Breast epithelium (tissue), 4 donors: ENCODE measurements around the gene ACOX2. TPM values are rescaled to one million over a fixed set of nuclear protein-coding genes. Genes with fewer than 3 reads are reported as not detected.

Experiments used
- DNase-seq, 2 donors: peaks; one replicate each; pipeline ENCODE4 v3.0.0-alpha.2; 2019; ENCODE audit warnings: low spot score in 2 of 2
- H3K27ac ChIP-seq, 2 donors: fragments of 200-600 bp; sonication (generic) in 1 of 2; one replicate each; pipeline ENCODE4 v1.5.1; 2016 to 2019; ENCODE audit warnings: mild to moderate bottlenecking in 1 of 2
- H3K27me3 ChIP-seq, 2 donors: fragments of 200-600 bp; sonication (generic) in 1 of 2; one replicate each; pipeline versions ENCODE4 v1.5.1 to v1.6.0; 2017 to 2019; ENCODE audit warnings: control low read depth in 1 of 2, mild to moderate bottlenecking in 1 of 2
- H3K36me3 ChIP-seq: fragments of 200-600 bp; one replicate; pipeline ENCODE4 v1.5.1; 2019
- H3K4me1 ChIP-seq, 2 donors: fragments of 200-600 bp; sonication (generic); one replicate each; pipeline ENCODE4 v1.5.1; 2016 to 2019; ENCODE audit warnings: control low read depth in 1 of 2
- H3K4me3 ChIP-seq, 3 donors: fragments of 200-600 bp; sonication (generic); 1 replicate in 2 of 3; 2 replicates in 1 of 3; pipeline ENCODE4 v1.5.1; 2016 to 2019; ENCODE audit warnings: mild to moderate bottlenecking in 3 of 3, moderate library complexity in 2 of 3
- H3K9me3 ChIP-seq, 2 donors: fragments of 200-600 bp; sonication (generic) in 1 of 2; one replicate each; pipeline ENCODE4 v1.5.1; 2016 to 2019; ENCODE audit warnings: control low read depth in 1 of 2
- CTCF ChIP-seq, 3 donors: fragments of 450-650 bp; IDR thresholded peaks; one replicate each; pipeline ENCODE4 v1.5.1; 2016 to 2017; ENCODE audit warnings: antibody characterized with exemption in 3 of 3, mild to moderate bottlenecking in 3 of 3, moderate library complexity in 3 of 3
- POLR2A ChIP-seq: fragments of 450-650 bp; IDR thresholded peaks from one replicate; pipeline ENCODE4 v1.6.1; 2016; ENCODE audit warnings: antibody characterized with exemption, mild to moderate bottlenecking, moderate library complexity
- POLR2AphosphoS5 ChIP-seq, 3 donors: sonication (generic); formaldehyde crosslinking; IDR thresholded peaks; one replicate each; pipeline ENCODE4 v1.6.1; 2017; ENCODE audit warnings: antibody characterized with exemption in 3 of 3
- intact Hi-C: fragments of 100-400 bp; cut with DNase I; formaldehyde crosslinking; loops from one replicate; pipeline ENCODE4 v1.15.1; 2023; ENCODE audit warnings: low total_unique reads
- total RNA-seq, 3 donors: library from RNA; depleted of rRNA; stranded (reverse); fragments of >200 nt; gene quantifications; one replicate each; pipeline ENCODE4 v1.1.0, GENCODE V29; 2016

The ACOX2 gene
- total RNA-seq, 3 donors from 2014 or later: 12.1 to 31.5 (median 17.6) TPM

DNA sequence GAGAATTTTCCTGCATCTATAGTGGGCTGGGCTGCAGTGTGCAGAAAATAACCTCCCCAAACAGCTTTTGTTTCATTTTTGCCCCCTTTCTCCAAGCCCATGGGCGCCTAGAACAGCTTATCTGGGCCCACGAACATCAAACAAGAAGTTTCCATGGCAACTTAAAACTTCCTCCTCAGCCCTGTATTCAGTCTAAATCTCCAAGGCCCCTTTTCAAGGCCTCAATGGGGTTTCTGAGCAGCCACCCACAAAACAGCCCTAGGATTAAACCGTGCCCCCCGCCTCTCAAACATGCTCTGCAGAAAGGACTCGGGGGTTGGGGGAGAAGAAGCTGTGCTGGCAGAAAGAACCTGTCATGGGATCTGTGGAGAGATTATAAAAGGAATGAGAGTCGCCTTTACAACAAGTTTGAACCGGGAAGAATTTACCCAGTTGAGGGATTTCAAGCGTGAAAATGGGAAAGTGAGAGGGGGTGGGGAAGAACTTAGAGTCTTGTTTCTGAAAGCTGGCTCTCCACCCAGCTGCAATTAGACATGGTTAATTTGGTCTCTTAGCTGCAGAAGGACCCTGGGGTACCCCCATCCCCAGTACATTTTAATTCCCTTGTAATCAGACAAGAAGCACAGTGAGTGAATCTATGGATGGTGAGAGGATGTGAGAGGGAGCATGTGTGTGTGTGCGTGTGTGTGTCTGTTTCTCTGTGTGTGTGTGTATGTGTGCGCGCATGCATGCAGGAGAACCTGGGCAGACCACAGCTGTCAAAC lies 44.5 kb upstream of the ACOX2 start:
- intact Hi-C loops: no loop called here

DNA sequence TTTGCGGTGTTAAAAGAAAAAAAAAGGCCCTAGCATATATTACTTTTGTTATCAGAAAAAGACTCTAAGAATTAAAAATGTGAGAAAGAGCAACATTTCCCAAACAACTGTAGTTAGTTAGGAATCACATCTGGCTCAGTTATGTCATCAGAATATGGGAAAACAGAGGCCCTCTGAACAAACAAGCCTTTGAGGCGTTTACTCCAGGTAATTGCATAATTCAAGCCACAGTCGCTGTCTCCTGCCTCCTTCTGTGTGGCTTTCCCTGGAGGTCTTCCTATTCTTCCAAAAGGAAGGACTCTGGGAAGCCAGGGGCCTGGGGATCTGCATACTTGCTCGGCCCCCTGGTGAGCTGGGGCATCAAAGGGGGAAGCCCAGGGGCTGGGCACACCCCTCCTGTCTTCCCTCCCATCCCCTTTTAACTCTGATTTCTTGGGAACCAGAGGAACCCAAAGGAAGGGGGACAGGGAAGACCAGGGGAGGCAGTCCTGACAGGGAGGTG lies 43.9 kb upstream of the ACOX2 start:
- Histone ChIP-seq H3K27ac (peak overlapping the region in 1 of 2 donors; percentile 40), H3K27me3 (no peaks in the 10 kb centered on the region), H3K4me3 (no peak overlapping the region), H3K9me3 (no peaks in the 10 kb centered on the region), H3K4me1 (no peaks in the 10 kb centered on the region), H3K36me3 (no peaks in the 10 kb centered on the region)
- no peak for DNase-seq
- TF ChIP-seq POLR2AphosphoS5 (IDR thresholded peaks at IDR 0.05): no peak
- TF ChIP-seq POLR2A: no peak
- TF ChIP-seq CTCF (IDR thresholded peaks at IDR 0.05): no peak
- intact Hi-C loops: no loop called here

More for the DNA sequence above, 44.5 kb upstream of the ACOX2 start:
- Histone ChIP-seq H3K27ac (no peak overlapping the region), H3K9me3 (no peaks in the 10 kb centered on the region), H3K27me3 (peaks cover 1 to 2% of the 10 kb centered on the region in 2 donors), H3K36me3 (no peaks in the 10 kb centered on the region), H3K4me1 (no peaks in the 10 kb centered on the region), H3K4me3 (no peak overlapping the region)
- DNase-seq: no peak
- TF ChIP-seq CTCF (IDR thresholded peaks at IDR 0.05): no peak
- TF ChIP-seq POLR2AphosphoS5 (IDR thresholded peaks at IDR 0.05): no peak
- TF ChIP-seq POLR2A: no peak

DNA sequence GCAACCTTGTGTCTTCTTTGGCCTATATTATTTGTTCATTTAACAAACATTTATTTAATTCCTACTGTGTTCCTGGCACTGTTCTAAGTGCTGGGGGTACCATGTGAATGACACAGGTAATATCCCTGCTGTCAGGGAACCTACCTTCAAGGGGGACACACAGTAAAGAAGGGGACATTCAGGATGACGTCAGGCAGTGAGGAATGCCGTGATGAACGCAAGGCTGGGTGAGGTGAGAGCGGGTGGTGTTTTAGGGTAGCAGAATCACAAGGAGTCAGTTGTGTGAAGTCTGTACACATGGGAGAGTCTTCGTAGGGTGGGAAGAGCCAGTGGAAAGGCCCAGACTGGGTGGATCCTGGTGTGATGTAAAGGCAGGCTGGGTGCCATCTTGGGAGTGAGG lies 41.9 kb upstream of the ACOX2 start:
- no peak overlapping the region for H3K27ac ChIP-seq
- no peaks in the 10 kb centered on the region for H3K36me3 ChIP-seq
- no peak for DNase-seq
- no peaks in the 10 kb centered on the region for H3K27me3 ChIP-seq
- H3K9me3 ChIP-seq: no peaks in the 10 kb centered on the region
- no peak overlapping the region for H3K4me3 ChIP-seq
- intact Hi-C loops: no loop called here
- H3K4me1 ChIP-seq: no peaks in the 10 kb centered on the region
- TF ChIP-seq POLR2AphosphoS5 (IDR thresholded peaks at IDR 0.05) (no peak), CTCF (IDR thresholded peaks at IDR 0.05) (no peak), POLR2A (no peak)

GRCh38 chr3:58577269-58577821 lies 40.4 kb upstream of the ACOX2 start, which contains the start of gene FAM107A:
Gene FAM107A, minus strand, starts transcription at chr3:58577391. Its CDS starts 7,531 bp downstream, at chr3:58569860.
- Histone ChIP-seq H3K4me1 (no peaks in the 10 kb centered on the region), H3K27me3 (no peaks in the 10 kb centered on the region), H3K27ac (peak within 1 kb of the TSS; percentile 81 to 88), H3K4me3 (peak within 1 kb of the TSS; percentile 44 to 53 (median 53)), H3K9me3 (no peaks in the 10 kb centered on the region), H3K36me3 (no peaks in the 10 kb centered on the region)
- intact Hi-C loops: no loop called here
- peak in 1 of 2 donors; percentile 57 for DNase-seq
- TF ChIP-seq CTCF (IDR thresholded peaks at IDR 0.05) (no peak), POLR2AphosphoS5 (IDR thresholded peaks at IDR 0.05) (peak; percentile 18 to 96 (median 57))

DNA sequence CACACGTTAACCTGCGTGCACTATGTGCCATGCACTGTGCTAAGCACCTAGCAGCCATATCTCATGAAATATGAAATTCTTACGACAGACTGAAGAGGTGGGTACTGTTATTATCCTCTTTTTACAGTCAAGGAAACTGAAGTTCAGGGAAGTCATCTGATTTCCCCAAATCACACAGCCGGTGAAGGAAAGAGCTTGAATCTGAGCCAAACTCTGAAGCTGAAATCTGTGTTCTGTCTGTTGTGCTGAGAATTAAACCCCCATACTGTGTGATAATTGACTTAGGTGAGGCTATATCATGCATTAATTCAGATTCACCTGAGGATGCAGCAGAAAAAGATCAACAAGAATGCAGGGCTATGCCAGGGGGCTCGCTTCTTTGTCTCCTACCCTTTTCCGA lies 39.7 kb upstream of the ACOX2 start:
- DNase-seq: no peak
- intact Hi-C loops: no loop called here
- Histone ChIP-seq H3K36me3 (no peaks in the 10 kb centered on the region), H3K27me3 (no peaks in the 10 kb centered on the region), H3K27ac (peak overlapping the region; percentile 81 to 88), H3K4me3 (peak overlapping the region; percentile 44 to 53 (median 53)), H3K9me3 (no peaks in the 10 kb centered on the region), H3K4me1 (no peaks in the 10 kb centered on the region)
- TF ChIP-seq POLR2AphosphoS5 (IDR thresholded peaks at IDR 0.05) (no peak), POLR2A (no peak), CTCF (IDR thresholded peaks at IDR 0.05) (no peak)
